ENCODE results near the gene PSMB7. TPM values are rescaled to one million over a fixed set of nuclear protein-coding genes. Genes with fewer than 3 reads are reported as not detected.

The PSMB7 gene
- total and polyA plus RNA-seq, 12 donors, result 148 to 308 (median 163) TPM

DNA sequence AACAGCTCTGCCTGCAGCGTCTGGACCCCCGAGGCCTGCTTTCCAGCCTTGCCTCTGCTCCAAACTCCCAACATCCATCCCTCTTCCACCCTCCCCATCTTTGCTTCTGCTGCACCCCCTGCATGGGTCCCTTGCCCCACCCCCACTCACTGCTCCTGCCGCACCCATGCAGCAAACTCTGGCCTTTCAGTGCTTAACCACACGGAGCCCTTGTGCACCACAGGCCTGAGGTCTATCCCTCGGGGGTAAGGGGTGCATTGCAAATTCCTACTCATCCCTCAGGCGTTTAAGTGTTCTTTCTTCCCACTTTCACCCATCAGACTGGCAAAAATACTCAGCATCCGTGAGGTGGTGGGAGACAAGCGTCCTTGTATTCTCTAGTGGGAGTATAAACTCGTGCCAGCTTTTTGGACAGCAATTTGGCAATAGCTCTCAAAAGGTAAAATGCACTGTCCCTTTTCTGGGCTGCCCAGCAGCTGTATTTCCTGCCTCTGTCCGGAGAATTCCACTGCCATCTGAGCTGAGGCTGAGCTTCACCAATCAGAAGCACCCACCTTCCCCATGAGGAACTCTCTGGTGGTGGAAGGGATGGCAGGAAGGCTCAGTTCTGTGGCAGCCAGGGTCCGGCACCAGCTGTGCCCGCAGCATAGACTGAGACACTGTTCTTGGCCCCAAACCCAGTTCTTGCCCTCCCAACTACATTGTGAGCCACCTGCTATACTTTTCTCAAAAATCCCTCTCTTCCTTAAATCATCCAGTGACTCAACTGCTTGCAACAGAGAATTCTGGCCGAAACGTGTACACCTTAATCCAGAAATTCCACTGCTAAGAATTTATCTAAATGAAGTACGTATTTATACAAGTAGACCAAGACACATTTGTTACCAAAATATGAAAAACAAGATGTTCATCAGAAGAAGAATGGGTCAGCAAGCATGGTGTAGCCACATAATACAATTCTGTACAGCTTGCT is 15.0 kb downstream of the PSMB7 start:
- Histone ChIP-seq H3K36me3 (peaks cover 0 to 74% (median 30%) of the 10 kb centered on the region in 9 donors), H3K9me3 (no peaks in the 10 kb centered on the region), H3K4me1 (peaks cover 0 to 34% (median 18%) of the 10 kb centered on the region in 9 donors), H3K4me3 (no peak overlapping the region), H3K27me3 (no peaks in the 10 kb centered on the region), H3K27ac (peak overlapping the region in 5 of 10 donors; percentile 8 to 53 (median 51))
- WGBS, 2 donors, result 52 to 56% methylated on average over 15 of the region's 15 CpGs
- TF ChIP-seq, protein P1, sequence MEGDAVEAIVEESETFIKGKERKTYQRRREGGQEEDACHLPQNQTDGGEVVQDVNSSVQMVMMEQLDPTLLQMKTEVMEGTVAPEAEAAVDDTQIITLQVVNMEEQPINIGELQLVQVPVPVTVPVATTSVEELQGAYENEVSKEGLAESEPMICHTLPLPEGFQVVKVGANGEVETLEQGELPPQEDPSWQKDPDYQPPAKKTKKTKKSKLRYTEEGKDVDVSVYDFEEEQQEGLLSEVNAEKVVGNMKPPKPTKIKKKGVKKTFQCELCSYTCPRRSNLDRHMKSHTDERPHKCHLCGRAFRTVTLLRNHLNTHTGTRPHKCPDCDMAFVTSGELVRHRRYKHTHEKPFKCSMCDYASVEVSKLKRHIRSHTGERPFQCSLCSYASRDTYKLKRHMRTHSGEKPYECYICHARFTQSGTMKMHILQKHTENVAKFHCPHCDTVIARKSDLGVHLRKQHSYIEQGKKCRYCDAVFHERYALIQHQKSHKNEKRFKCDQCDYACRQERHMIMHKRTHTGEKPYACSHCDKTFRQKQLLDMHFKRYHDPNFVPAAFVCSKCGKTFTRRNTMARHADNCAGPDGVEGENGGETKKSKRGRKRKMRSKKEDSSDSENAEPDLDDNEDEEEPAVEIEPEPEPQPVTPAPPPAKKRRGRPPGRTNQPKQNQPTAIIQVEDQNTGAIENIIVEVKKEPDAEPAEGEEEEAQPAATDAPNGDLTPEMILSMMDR (IDR thresholded peaks at IDR 0.05), result no peak
- ATAC-seq (peak in 6 of 8 donors; percentile 10 to 45 (median 28)), DNase-seq (no peak)
- intact Hi-C loops (cut with DNase I), result loop anchor here in 3 of 10 donors (10.0 kb wide), 1 partner anchor 275 kb away; no protein-coding TSS in a partner anchor

DNA sequence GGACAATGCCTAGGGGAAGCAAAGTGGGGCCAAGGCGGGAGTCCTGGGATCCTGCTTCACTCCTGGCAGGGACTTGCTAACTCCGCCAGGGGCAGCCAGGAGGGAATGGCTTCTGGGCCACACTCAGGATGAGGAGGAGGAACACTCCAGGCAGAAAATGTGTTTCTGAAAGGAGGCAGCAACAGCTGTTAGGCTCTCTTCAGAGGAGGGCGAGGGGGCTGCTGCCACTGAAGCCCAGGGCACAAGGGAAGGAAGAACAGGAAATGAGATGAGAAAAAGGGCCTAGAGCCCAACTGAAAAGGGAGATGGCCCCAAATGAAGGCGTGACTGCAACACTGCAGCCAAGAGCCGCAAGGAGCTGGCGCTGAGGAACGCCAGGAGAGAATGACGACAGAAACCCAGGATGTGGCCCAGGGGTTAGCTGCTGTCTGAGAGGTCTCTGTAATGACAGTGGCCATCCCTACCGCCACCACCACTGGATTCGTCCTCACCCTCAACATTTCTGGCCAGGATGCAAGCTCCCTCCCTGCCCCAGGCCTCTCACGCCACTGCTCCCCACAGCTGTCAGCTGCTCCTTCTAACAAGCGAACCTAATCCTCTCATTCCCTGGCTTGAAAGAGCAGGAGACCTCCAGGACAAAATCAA is 15.8 kb downstream of the PSMB7 start:
- Histone ChIP-seq H3K4me3 (no peak overlapping the region), H3K9me3 (no peaks in the 10 kb centered on the region), H3K27ac (peak overlapping the region in 7 of 10 donors; percentile 8 to 53 (median 51)), H3K36me3 (peaks cover 0 to 74% (median 24%) of the 10 kb centered on the region in 9 donors), H3K4me1 (peaks cover 0 to 34% (median 18%) of the 10 kb centered on the region in 9 donors), H3K27me3 (no peaks in the 10 kb centered on the region)
- intact Hi-C loops (cut with DNase I), result loop anchor here in 3 of 10 donors (10.0 kb wide), 1 partner anchor 275 kb away; no protein-coding TSS in a partner anchor
- DNase-seq, result peak; percentile 31 to 33
- TF ChIP-seq, protein P1 (IDR thresholded peaks at IDR 0.05), result peak in 1 of 9 donors; percentile 8
- peak; percentile 56 to 86 (median 79) for ATAC-seq
- 55 to 69% methylated on average over 12 of the region's 12 CpGs for WGBS, 2 donors

DNA sequence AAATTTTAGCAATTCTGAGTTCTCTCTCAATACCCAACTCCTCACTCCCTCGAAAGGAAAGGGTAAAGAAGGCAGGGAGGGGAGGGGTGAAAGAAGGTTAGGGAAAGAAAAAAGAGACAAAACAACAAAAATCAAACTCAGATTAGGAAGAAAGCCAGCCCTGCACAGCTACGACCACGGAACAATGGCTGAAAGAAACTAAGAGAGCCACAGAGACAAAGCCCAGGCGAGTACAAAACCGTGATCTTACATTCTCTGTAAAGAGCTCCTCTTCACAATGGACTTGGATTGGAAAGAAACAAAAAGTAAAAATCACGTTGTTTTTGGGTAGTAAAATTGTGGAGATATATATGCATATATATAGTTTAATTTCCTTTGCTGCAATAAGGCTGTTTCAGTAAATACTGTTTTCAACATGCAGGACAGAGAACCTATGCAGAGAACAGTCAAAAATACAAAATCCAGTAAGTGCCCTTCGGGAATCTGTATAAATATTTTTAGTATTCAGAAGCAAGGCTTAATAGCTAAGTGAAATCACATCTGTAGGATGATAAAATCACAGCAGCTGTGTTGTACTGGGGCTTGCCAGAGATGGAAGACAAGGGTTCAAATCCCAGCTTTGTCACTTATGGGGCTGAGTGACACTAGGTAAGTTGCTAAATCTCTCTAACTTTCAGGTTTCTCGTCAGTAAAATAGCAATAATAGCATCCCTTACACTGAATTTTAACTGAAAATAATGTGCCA is 16.9 kb downstream of the PSMB7 start:
- intact Hi-C loops (cut with DNase I), result loop anchor here in 3 of 10 donors (10.0 kb wide), 1 partner anchor 274 kb away; no protein-coding TSS in a partner anchor
- WGBS, 2 donors, result 79 to 84% methylated on average over 8 of the region's 8 CpGs
- H3K27ac ChIP-seq, result no peak overlapping the region

More for the DNA sequence above, 16.9 kb downstream of the PSMB7 start:
- no peak for ATAC-seq
- Histone ChIP-seq H3K36me3 (peaks cover 0 to 70% (median 13%) of the 10 kb centered on the region in 9 donors), H3K27me3 (no peaks in the 10 kb centered on the region), H3K4me1 (peaks cover 0 to 42% (median 18%) of the 10 kb centered on the region in 9 donors), H3K9me3 (no peaks in the 10 kb centered on the region), H3K4me3 (no peak overlapping the region)
- TF ChIP-seq, protein P1 (IDR thresholded peaks at IDR 0.05), result no peak
- no peak for DNase-seq
